ENCODE measurements around the gene NPL. TPM values are rescaled to one million over a fixed set of nuclear protein-coding genes. Genes with fewer than 3 reads are reported as not detected.

The NPL gene
- total RNA-seq, 1 donor from 2014 or later, result 3.0 TPM

DNA sequence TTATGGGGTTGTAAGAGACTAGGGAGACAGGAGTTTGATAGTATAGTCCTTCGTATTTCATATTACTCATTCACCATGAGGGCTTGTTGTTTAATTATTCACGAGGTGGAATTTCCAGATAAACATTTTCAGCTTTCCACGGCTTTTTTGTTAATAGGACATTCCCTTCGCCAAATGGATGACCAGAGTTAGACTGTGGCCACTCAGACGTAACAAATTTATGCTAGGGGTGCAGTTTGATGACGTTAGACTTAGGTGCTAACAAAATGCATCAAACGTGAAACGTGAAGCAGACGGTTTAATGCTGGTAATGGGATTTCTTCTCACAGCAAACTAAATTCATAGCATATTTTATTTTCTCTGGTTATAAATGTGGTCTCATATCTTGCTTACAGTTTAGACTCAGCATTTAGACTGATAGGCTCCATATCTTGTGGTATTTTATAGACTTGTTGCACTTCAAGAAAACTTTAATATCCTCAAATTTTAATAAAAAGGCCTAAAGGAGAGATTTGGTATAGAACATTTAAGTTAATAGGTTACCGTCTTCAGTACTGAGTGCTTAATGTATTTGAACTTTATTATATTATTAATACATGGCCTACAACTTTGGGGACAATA is 51.9 kb downstream of the NPL start:
- Mint-ChIP-seq H3K4me1 (ENCODE audit: low read depth) (peaks cover 53% of the 10 kb centered on the region), H3K36me3 (ENCODE audit: low read depth) (peaks cover 64% of the 10 kb centered on the region)

DNA sequence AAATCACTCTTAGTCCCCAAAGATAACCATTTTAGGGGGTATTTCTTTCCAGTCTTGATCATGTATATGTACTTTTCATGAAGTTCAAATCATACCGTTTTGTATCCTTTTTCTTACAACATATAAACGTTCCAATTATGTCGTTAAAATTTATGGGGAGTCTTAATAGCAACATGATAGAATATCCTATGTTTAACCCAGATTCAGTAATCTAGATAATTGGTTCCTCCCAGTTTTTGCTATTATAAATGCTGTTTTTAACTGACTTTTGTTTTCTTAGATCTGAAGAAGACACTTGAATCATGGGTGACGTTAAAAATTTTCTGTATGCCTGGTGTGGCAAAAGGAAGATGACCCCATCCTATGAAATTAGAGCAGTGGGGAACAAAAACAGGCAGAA is 52.7 kb downstream of the NPL start:
- no peak overlapping the region for H3K27ac Mint-ChIP-seq
- peaks cover 58% of the 10 kb centered on the region for H3K4me1 Mint-ChIP-seq (ENCODE audit: low read depth)
- intact Hi-C loops (cut with micrococcal nuclease), result loop anchor here (5.0 to 10.0 kb wide), 3 partner anchors 35 to 793 kb away; partner anchors contain the start of genes ARPC5 and SMG7
- H3K27me3 Mint-ChIP-seq (ENCODE audit: low read depth), result no peaks in the 10 kb centered on the region
- peaks cover 72% of the 10 kb centered on the region for H3K36me3 Mint-ChIP-seq (ENCODE audit: low read depth)
- H3K4me3 Mint-ChIP-seq (ENCODE audit: low read depth), result peak overlapping the region; percentile 42
- DNase-seq (ENCODE audit: low spot score), result no peak
- no peaks in the 10 kb centered on the region for H3K9me3 Mint-ChIP-seq

More for the DNA sequence above, 51.9 kb downstream of the NPL start:
- no peaks in the 10 kb centered on the region for H3K27me3 Mint-ChIP-seq (ENCODE audit: low read depth)
- peak overlapping the region; percentile 93 for H3K27ac Mint-ChIP-seq
- intact Hi-C loops (cut with micrococcal nuclease), result loop anchor here (2.0 to 10.0 kb wide), 4 partner anchors 15 to 793 kb away; partner anchors contain the start of genes ARPC5 and SMG7
- no peaks in the 10 kb centered on the region for H3K9me3 Mint-ChIP-seq
- H3K4me3 Mint-ChIP-seq (ENCODE audit: low read depth), result peak overlapping the region; percentile 96
- no peak for DNase-seq (ENCODE audit: low spot score)

DNA sequence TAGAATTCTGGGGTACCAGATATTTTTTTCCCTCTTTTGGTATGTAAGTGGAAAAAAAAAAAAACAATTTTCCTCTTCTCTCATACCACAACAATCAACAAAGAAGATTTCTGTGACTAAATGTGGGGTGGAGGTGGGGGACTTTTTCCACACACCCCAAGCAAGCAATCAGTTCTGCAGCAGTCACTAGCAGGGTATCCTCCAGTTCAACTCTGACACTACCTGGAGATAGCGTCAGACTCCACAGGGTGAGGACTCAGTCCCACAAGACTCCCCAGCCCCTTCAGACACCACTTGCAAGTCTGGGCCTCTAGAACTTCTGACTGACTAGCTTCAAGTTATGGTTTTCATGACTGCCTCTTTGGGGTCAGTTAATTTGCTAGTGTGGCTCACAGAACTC is 55.8 kb downstream of the NPL start:
- intact Hi-C loops (cut with micrococcal nuclease), result loop anchor here (10.0 kb wide), 2 partner anchors 629 to 789 kb away; partner anchors contain the start of genes ARPC5 and SMG7
- no peak for DNase-seq (ENCODE audit: low spot score)
- Mint-ChIP-seq H3K27ac (peak overlapping the region; percentile 79), H3K36me3 (ENCODE audit: low read depth) (peaks cover 95% of the 10 kb centered on the region), H3K9me3 (no peaks in the 10 kb centered on the region), H3K27me3 (ENCODE audit: low read depth) (no peaks in the 10 kb centered on the region), H3K4me3 (ENCODE audit: low read depth) (peak overlapping the region; percentile 17), H3K4me1 (ENCODE audit: low read depth) (peaks cover 79% of the 10 kb centered on the region)

DNA sequence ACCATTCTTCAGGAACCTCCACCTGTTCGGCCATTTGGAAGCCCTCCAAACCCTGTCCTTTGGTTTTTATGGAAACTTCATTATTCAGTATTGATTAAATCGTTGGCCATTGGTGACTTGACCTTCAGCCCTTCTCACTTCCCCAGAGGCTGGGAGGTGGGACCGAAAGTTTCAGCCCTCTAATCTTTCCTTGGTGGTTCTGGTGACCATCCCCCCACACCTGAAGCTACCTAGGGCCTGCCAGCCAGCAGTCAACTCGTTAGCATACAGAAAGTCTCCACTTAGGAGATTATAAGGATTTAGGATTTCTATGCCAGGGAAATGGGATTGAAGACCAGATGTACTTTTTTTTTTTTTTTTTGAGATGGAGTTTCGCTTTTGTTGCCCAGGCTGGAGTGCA is 56.3 kb downstream of the NPL start:
- Mint-ChIP-seq H3K27ac (peak overlapping the region; percentile 33), H3K36me3 (ENCODE audit: low read depth) (peaks cover 95% of the 10 kb centered on the region), H3K9me3 (no peaks in the 10 kb centered on the region), H3K27me3 (ENCODE audit: low read depth) (no peaks in the 10 kb centered on the region), H3K4me1 (ENCODE audit: low read depth) (peaks cover 77% of the 10 kb centered on the region), H3K4me3 (ENCODE audit: low read depth) (no peak overlapping the region)
- no peak for DNase-seq (ENCODE audit: low spot score)
- intact Hi-C loops (cut with micrococcal nuclease), result loop anchor here (10.0 kb wide), 2 partner anchors 629 to 789 kb away; partner anchors contain the start of genes ARPC5 and SMG7

DNA sequence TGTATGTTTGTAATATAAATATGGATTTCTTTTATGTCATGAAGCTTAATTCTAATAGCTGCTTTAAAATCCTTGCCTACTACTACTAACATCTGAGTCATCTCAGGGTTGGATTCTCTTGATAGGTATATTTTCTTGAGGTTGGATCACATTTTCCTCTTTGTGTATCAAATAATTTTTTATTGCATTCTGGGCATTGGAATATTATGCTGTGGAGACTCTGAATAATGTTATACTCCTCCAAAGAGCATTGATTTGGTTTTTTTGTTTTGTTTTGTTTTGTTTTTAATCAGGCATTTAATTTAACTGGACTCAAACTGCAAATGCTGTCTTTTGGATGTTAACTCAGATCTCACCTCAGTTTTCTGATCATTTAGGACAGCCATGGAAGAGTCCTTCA is 57.5 kb downstream of the NPL start:
- no peak for DNase-seq (ENCODE audit: low spot score)
- Mint-ChIP-seq H3K9me3 (no peaks in the 10 kb centered on the region), H3K4me3 (ENCODE audit: low read depth) (no peak overlapping the region), H3K27me3 (ENCODE audit: low read depth) (no peaks in the 10 kb centered on the region), H3K36me3 (ENCODE audit: low read depth) (peaks cover 94% of the 10 kb centered on the region), H3K4me1 (ENCODE audit: low read depth) (peaks cover 67% of the 10 kb centered on the region), H3K27ac (peak overlapping the region; percentile 29)
- intact Hi-C loops (cut with micrococcal nuclease), result loop anchor here (10.0 kb wide), 2 partner anchors 628 to 788 kb away; partner anchors contain the start of genes ARPC5 and SMG7

DNA sequence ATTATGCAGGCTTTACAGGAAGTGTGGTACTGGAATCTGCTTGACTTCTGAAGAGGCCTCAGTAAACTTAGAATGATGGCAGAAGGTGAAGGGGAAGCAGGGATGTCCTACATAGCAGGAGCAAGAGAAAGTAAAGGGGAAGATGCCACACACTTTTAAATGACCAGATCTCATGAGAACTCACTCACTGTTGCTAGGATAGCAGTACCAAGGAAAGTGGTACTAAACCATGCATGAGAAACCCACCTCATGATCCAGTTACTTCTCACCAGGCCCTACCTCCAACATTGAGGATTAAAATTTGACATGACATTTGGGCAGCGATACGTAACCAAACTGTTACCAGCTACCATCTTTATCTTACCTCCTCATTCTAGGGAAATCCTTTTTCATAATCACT is 59.2 kb downstream of the NPL start:
- H3K4me3 Mint-ChIP-seq (ENCODE audit: low read depth), result no peak overlapping the region
- no peak overlapping the region for H3K27ac Mint-ChIP-seq
- H3K27me3 Mint-ChIP-seq (ENCODE audit: low read depth), result no peaks in the 10 kb centered on the region
- no peaks in the 10 kb centered on the region for H3K9me3 Mint-ChIP-seq
- intact Hi-C loops (cut with micrococcal nuclease), result loop anchor here (10.0 kb wide), 2 partner anchors 626 to 786 kb away; partner anchors contain the start of genes ARPC5 and SMG7
- DNase-seq (ENCODE audit: low spot score), result no peak
- peaks cover 94% of the 10 kb centered on the region for H3K36me3 Mint-ChIP-seq (ENCODE audit: low read depth)
- peaks cover 55% of the 10 kb centered on the region for H3K4me1 Mint-ChIP-seq (ENCODE audit: low read depth)

DNA sequence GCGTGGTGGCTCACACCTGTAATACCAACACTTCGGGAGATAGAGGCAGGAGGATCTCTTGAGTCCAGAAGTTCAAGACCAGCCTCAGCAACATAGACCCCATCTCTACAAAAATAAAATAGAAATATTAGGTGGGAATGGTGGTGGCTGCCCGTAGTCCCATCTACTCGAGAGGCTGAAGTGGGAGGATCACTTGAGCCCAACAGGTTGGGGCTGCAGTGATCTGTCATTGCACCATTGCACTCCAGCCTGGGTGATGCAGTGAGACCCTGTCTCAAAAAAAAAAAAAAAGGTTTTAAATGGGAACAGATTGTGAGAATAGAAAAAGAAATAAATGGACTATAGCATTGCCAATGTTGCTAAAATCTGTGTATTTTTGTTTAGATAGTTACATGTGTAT is 60.7 kb downstream of the NPL start:
- peaks cover 93% of the 10 kb centered on the region for H3K36me3 Mint-ChIP-seq (ENCODE audit: low read depth)
- peak overlapping the region; percentile 8 for H3K27ac Mint-ChIP-seq
- DNase-seq (ENCODE audit: low spot score), result no peak
- intact Hi-C loops (cut with micrococcal nuclease), result no loop called here
- H3K4me1 Mint-ChIP-seq (ENCODE audit: low read depth), result peaks cover 41% of the 10 kb centered on the region
- no peaks in the 10 kb centered on the region for H3K9me3 Mint-ChIP-seq
- H3K4me3 Mint-ChIP-seq (ENCODE audit: low read depth), result no peak overlapping the region
- no peaks in the 10 kb centered on the region for H3K27me3 Mint-ChIP-seq (ENCODE audit: low read depth)

DNA sequence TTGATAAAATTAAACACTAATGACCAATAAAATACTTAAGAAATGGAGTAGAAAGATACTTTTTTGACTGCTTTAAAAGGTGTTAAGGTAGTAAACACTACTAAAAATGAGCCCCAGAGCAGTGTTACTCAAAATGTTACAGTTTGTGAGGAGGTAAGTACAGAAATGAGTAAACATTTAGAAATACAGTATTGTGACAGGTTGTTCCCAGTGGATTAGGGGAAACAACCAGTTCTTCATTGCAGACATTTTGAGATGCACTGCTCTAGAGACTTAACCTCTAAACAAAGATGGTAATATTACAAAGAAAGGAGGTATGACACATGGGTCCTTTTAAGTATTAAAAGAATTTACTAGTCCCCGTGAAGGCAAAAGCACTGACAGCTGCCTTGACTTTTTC is 62.3 kb downstream of the NPL start:
- no peaks in the 10 kb centered on the region for H3K27me3 Mint-ChIP-seq (ENCODE audit: low read depth)
- intact Hi-C loops (cut with micrococcal nuclease), result no loop called here
- peaks cover 92% of the 10 kb centered on the region for H3K36me3 Mint-ChIP-seq (ENCODE audit: low read depth)
- no peak overlapping the region for H3K4me3 Mint-ChIP-seq (ENCODE audit: low read depth)
- H3K4me1 Mint-ChIP-seq (ENCODE audit: low read depth), result peaks cover 34% of the 10 kb centered on the region
- no peak for DNase-seq (ENCODE audit: low spot score)
- no peak overlapping the region for H3K27ac Mint-ChIP-seq
- H3K9me3 Mint-ChIP-seq, result no peaks in the 10 kb centered on the region

DNA sequence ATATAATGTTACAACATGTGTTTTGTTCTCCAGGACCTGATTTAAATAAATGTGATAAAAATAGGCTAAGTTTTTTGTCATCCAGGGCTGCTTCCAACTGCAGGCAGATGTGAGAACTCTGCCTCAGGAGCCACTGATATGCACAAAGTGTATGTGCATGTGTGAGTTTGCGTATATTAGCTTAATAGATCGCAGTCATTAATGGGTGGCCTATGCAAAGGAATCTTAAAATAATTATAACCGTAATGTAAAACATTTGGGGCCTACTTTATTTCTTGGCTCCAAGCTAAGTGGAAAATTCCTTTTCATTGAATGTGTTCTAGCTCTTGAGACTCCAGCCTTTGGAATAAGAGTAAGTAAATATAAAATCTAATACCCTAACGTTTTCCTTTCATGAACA is 66.3 kb downstream of the NPL start:
- Mint-ChIP-seq H3K27me3 (ENCODE audit: low read depth) (no peaks in the 10 kb centered on the region), H3K4me1 (ENCODE audit: low read depth) (peaks cover 6% of the 10 kb centered on the region), H3K9me3 (no peaks in the 10 kb centered on the region), H3K27ac (no peak overlapping the region), H3K36me3 (ENCODE audit: low read depth) (peaks cover 92% of the 10 kb centered on the region), H3K4me3 (ENCODE audit: low read depth) (no peak overlapping the region)
- intact Hi-C loops (cut with micrococcal nuclease), result loop anchor here (2.0 kb wide), 1 partner anchor 15 kb away; no protein-coding TSS in a partner anchor
- DNase-seq (ENCODE audit: low spot score), result no peak

DNA sequence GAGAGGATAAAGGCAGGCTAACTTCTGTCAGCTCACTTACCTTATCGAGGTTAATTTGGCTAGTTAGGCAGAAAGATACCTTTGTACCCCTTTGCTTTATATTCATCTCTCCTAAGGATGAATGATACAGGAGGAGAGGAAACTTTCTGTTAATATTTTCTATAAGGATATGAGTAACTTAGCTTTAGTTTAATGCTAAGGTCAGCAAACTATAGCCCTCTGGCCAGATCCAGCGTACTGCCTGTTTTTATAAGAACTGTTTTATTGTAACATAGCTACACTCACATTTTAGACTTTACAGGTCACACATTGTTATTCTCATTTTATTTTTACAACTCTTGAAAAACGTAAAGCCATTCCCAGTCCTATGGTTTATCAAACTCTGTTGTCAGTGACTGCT is 67.6 kb downstream of the NPL start:
- intact Hi-C loops (cut with micrococcal nuclease), result loop anchor here (2.0 kb wide), 1 partner anchor 16 kb away; no protein-coding TSS in a partner anchor
- Mint-ChIP-seq H3K9me3 (no peaks in the 10 kb centered on the region), H3K4me1 (ENCODE audit: low read depth) (peaks cover 11% of the 10 kb centered on the region), H3K27ac (no peak overlapping the region), H3K27me3 (ENCODE audit: low read depth) (no peaks in the 10 kb centered on the region), H3K4me3 (ENCODE audit: low read depth) (no peak overlapping the region), H3K36me3 (ENCODE audit: low read depth) (peaks cover 93% of the 10 kb centered on the region)
- DNase-seq (ENCODE audit: low spot score), result no peak

DNA sequence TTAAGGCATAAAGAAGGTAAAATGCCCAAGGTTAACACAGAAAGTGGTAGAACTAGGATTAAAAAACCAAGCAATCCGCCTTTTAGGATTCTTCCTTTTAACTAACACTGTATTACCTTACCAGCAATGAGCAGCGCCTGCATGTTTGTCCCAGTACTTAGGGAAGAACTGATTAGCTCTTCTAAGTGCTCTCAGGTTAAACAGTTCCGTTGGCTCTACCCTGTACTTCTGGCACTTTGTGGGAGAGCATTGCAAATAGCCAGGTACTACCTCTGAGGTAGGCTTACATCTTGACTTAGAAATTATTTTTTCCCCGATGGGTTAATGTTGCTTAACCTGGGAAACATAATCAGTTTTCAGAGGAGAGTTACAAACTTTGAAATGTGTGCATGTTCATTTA is 71.1 kb downstream of the NPL start:
- Mint-ChIP-seq H3K9me3 (no peaks in the 10 kb centered on the region), H3K36me3 (ENCODE audit: low read depth) (peaks cover 90% of the 10 kb centered on the region), H3K27ac (no peak overlapping the region), H3K4me1 (ENCODE audit: low read depth) (peaks cover 16% of the 10 kb centered on the region), H3K4me3 (ENCODE audit: low read depth) (no peak overlapping the region), H3K27me3 (ENCODE audit: low read depth) (no peaks in the 10 kb centered on the region)
- intact Hi-C loops (cut with micrococcal nuclease), result no loop called here
- no peak for DNase-seq (ENCODE audit: low spot score)

DNA sequence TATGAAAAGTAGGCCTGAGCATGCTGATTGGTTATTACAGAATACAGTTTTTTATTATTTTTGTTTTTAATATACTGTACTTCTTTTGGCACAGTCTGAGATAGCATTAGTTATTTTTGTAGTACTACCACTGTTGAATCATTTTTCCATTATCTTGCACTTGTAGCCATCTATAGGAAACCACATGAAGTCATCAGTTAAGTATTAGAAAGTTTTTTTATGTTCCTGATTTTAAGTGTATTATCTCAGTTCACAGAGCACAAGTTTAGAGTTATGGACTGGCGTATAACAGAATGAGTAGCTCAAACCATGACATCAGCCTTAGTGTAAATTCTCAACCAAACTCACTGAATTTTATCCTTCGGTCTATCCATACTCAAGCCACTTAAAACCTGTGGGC is 72.4 kb downstream of the NPL start:
- no peak for DNase-seq (ENCODE audit: low spot score)
- H3K27ac Mint-ChIP-seq, result peak overlapping the region; percentile 67
- H3K4me3 Mint-ChIP-seq (ENCODE audit: low read depth), result no peak overlapping the region
- no peaks in the 10 kb centered on the region for H3K27me3 Mint-ChIP-seq (ENCODE audit: low read depth)
- H3K4me1 Mint-ChIP-seq (ENCODE audit: low read depth), result peaks cover 19% of the 10 kb centered on the region
- no peaks in the 10 kb centered on the region for H3K9me3 Mint-ChIP-seq
- peaks cover 93% of the 10 kb centered on the region for H3K36me3 Mint-ChIP-seq (ENCODE audit: low read depth)
- intact Hi-C loops (cut with micrococcal nuclease), result no loop called here

DNA sequence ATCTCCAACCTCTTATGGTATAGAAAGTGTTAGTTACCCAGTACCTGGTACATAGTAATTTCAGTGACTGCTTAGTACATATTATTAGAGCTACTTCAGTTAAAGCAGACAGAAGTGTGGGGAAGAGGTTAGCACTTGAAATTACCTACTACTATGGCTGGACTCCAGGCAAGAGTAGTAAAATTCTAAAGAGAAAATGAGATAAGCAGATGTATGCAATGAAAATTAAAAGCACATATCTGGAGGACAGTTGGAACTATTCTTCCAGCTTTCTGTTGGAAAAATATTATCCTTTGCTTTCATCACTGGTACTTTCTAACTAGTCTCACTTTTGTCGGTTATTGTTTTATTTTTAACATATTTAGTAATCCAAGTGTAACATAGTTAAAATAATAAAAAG is 73.3 kb downstream of the NPL start:
- Mint-ChIP-seq H3K4me3 (ENCODE audit: low read depth) (no peak overlapping the region), H3K27me3 (ENCODE audit: low read depth) (no peaks in the 10 kb centered on the region), H3K36me3 (ENCODE audit: low read depth) (peaks cover 93% of the 10 kb centered on the region), H3K4me1 (ENCODE audit: low read depth) (peaks cover 19% of the 10 kb centered on the region), H3K27ac (peak overlapping the region; percentile 67), H3K9me3 (no peaks in the 10 kb centered on the region)
- intact Hi-C loops (cut with micrococcal nuclease), result no loop called here
- no peak for DNase-seq (ENCODE audit: low spot score)

All from activated T-helper 2 cell treated with anti-CD3 and anti-CD28 coated beads, Interferon-gamma antibody, Interleukin-2, Interleukin-4, amounts not matched to agents 10 μg/mL and 5 μg/mL and 100 μg/mL, durations not matched to agents 14 hours and 24 hours and 36 hours (primary cell).